HL-60 (cell line): ENCODE data around the gene TGFBR3L.

Source experiments
- POLR2AphosphoS5 ChIP-seq: IDR thresholded peaks from 2 replicates; pipeline ENCODE4 v1.6.1; 2012; ENCODE audit warnings: low read depth
- TF ChIP-seq, protein P1 (sequence below): IDR thresholded peaks from one replicate; pipeline ENCODE4 v1.5.1; 2011; ENCODE audit warnings: low read length, control low read depth, inconsistent platforms; ENCODE audit not compliant: insufficient read depth

DNA sequence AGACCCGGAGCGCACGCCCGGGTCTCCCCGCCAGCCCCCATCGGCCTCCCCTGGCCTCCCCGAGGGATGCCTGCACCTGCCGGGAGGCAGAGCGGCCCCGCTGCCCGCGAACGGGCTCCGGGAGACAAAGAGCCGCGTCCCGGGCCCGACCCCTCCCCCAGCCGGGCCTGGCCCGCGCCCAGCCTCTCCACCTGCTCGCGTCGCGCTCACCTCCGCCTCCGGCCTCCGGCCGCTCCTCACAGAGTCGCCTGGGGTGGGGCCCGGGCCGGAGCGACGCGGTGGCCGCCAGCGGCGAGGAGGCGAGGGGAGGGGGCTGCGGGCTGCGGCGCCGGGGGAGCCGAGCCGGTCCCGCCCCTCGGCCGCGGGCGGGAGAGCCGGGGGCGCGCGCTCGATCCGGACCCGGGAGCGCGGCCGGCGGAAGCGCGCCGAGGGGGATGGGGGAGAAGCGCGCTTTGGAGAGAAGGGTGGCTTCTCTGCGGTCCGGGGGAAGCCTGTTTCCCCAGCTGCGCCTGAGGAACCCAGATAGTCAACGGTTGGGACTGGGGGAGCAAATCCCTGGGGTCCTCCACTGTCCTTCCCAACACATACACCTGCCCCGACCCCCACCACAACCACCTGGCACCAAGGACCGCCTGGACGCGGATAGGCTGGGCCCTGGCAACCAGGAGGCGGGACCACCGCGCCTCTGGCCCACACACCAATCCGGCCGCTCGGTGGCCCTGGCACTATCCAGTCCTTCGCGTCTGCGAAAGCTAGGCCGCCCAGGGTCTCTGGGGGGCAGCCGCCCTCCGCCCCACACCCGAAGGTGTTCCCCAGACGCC is 40.3 kb upstream of the TGFBR3L start, which contains the start of gene PRR36:
- no peak for TF ChIP-seq POLR2AphosphoS5
- TF ChIP-seq, protein P1, sequence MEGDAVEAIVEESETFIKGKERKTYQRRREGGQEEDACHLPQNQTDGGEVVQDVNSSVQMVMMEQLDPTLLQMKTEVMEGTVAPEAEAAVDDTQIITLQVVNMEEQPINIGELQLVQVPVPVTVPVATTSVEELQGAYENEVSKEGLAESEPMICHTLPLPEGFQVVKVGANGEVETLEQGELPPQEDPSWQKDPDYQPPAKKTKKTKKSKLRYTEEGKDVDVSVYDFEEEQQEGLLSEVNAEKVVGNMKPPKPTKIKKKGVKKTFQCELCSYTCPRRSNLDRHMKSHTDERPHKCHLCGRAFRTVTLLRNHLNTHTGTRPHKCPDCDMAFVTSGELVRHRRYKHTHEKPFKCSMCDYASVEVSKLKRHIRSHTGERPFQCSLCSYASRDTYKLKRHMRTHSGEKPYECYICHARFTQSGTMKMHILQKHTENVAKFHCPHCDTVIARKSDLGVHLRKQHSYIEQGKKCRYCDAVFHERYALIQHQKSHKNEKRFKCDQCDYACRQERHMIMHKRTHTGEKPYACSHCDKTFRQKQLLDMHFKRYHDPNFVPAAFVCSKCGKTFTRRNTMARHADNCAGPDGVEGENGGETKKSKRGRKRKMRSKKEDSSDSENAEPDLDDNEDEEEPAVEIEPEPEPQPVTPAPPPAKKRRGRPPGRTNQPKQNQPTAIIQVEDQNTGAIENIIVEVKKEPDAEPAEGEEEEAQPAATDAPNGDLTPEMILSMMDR, result no peak
